Small intestine (tissue), 7 donors: Measurements from ENCODE around the gene KRTAP10-8. TPM values are rescaled to one million over a fixed set of nuclear protein-coding genes. Genes with fewer than 3 reads are reported as not detected.
"Not testable (repeated sequence)": the region's sequence is repeated elsewhere in the genome, so short reads cannot be mapped to it uniquely, and the experiment has no call there.

Source experiments
- DNase-seq, 2 donors: peaks; one replicate each; pipeline versions ENCODE4 v3.0.0 to v3.0.0-alpha.2; 2013
- FAIRE-seq: peaks from 2 replicates; lab custom pipeline; 2012; peaks lifted over from hg19 to GRCh38; lab: Jason Lieb, UNC
- H3K27ac ChIP-seq, 3 donors: one replicate each; pipeline ENCODE4 v1.5.1; 2013; ENCODE audit warnings: low read length in 2 of 3, mild to moderate bottlenecking in 2 of 3, control low read depth in 1 of 3, inconsistent platforms in 1 of 3, low read depth in 1 of 3, moderate library complexity in 1 of 3
- H3K27me3 ChIP-seq, 3 donors: one replicate each; pipeline ENCODE4 v1.6.1; 2013; ENCODE audit warnings: low read length in 3 of 3, inconsistent platforms in 1 of 3; ENCODE audit not compliant: control insufficient read depth in 3 of 3, insufficient read depth in 3 of 3
- H3K36me3 ChIP-seq, 3 donors: one replicate each; pipeline ENCODE4 v1.6.1; 2013; ENCODE audit warnings: low read length in 3 of 3, inconsistent platforms in 1 of 3, low read depth in 1 of 3, mild to moderate bottlenecking in 1 of 3, moderate library complexity in 1 of 3; ENCODE audit not compliant: control insufficient read depth in 3 of 3, insufficient read depth in 2 of 3
- H3K4me1 ChIP-seq, 3 donors: one replicate each; pipeline ENCODE4 v1.6.1; 2013; ENCODE audit warnings: low read length in 2 of 3, inconsistent platforms in 1 of 3, low read depth in 1 of 3, mild to moderate bottlenecking in 1 of 3, moderate library complexity in 1 of 3; ENCODE audit not compliant: control insufficient read depth in 3 of 3, insufficient read depth in 2 of 3
- H3K4me3 ChIP-seq, 3 donors: one replicate each; pipeline ENCODE4 v1.5.1; 2013; ENCODE audit warnings: low read length in 3 of 3, control low read depth in 1 of 3, inconsistent platforms in 1 of 3, low read depth in 1 of 3, mild to moderate bottlenecking in 1 of 3, moderate library complexity in 1 of 3
- H3K9me3 ChIP-seq, 2 donors: one replicate each; pipeline ENCODE4 v1.6.1; 2013; ENCODE audit warnings: low read depth in 1 of 2, low read length in 1 of 2; ENCODE audit not compliant: control insufficient read depth in 2 of 2, insufficient read depth in 1 of 2
- WGBS, 3 donors: extraction: QIAGEN DNeasy Blood & Tissue Kit; methylation state at CpG; one replicate each; pipeline ENCODE4 v1.1.7; 2013; 5-methylcytosine and 5-hydroxymethylcytosine counted together
- polyA plus RNA-seq, 4 donors: library from polyadenylated mRNA; stranded (reverse) in 3 of 4; unstranded in 1 of 4; fragments of 200-250 nt in 3 of 4; fragments of 120-200 nt in 1 of 4; gene quantifications; one replicate each; pipeline versions ENCODE4 v1.2.1 to v1.2.3, GENCODE V29; 2013
- donor health status: healthy with polysubstance abuse.
- donor health status: control.
- donor health status: control.
- donor health status: Bipolar disorder and iron deficiency.
- donor health status: healthy.

The KRTAP10-8 gene
- polyA plus RNA-seq, 4 donors, result not detected

- FAIRE-seq, result not testable (repeated sequence)
- 77 to 82% (median 78%) methylated on average over 13 to 19 of the region's 20 CpGs for WGBS, 3 donors
Observed at GRCh38 chr21:44627181-44627822, 15.4 kb downstream of the KRTAP10-8 start.

GRCh38 chr21:44627831-44628233 is 16.0 kb downstream of the KRTAP10-8 start:
- not testable (repeated sequence) for H3K27me3 ChIP-seq, H3K36me3 ChIP-seq, H3K27ac ChIP-seq, FAIRE-seq, DNase-seq, H3K4me1 ChIP-seq, H3K4me3 ChIP-seq
- H3K9me3 ChIP-seq, result peaks cover 0 to 15% of the 10 kb centered on the region in 2 donors
- 42 to 53% (median 45%) methylated on average over 10 to 15 of the region's 15 CpGs for WGBS, 3 donors

More at GRCh38 chr21:44627181-44627822, 15.4 kb downstream of the KRTAP10-8 start:
- H3K4me1 ChIP-seq, H3K4me3 ChIP-seq, H3K36me3 ChIP-seq, DNase-seq, H3K27me3 ChIP-seq, H3K27ac ChIP-seq: not testable (repeated sequence)
- H3K9me3 ChIP-seq, result peaks cover 0 to 17% of the 10 kb centered on the region in 2 donors

GRCh38 chr21:44628707-44629391 is 17.0 kb downstream of the KRTAP10-8 start:
- no peak for FAIRE-seq
- 72 to 89% (median 80%) methylated on average over 18 of the region's 18 CpGs for WGBS, 3 donors
- Histone ChIP-seq H3K27me3 (no peaks in the 10 kb centered on the region), H3K36me3 (no peaks in the 10 kb centered on the region), H3K27ac (no peak overlapping the region), H3K9me3 (peaks cover 0 to 12% of the 10 kb centered on the region in 2 donors), H3K4me3 (no peak overlapping the region), H3K4me1 (no peaks in the 10 kb centered on the region)
- no peak for DNase-seq

GRCh38 chr21:44630440-44630839 is 18.6 kb downstream of the KRTAP10-8 start:
- 56 to 90% (median 62%) methylated on average over 2 of the region's 2 CpGs for WGBS, 3 donors
- no peak overlapping the region for H3K27ac ChIP-seq
- H3K4me3 ChIP-seq, result no peak overlapping the region
- no peaks in the 10 kb centered on the region for H3K27me3 ChIP-seq
- H3K4me1 ChIP-seq, result no peaks in the 10 kb centered on the region
- H3K9me3 ChIP-seq, result peaks cover 0 to 12% of the 10 kb centered on the region in 2 donors
- DNase-seq, result peak in 1 of 2 donors; percentile 5
- no peak for FAIRE-seq
- no peaks in the 10 kb centered on the region for H3K36me3 ChIP-seq

GRCh38 chr21:44632067-44632466 is 20.2 kb downstream of the KRTAP10-8 start:
- no peaks in the 10 kb centered on the region for H3K36me3 ChIP-seq
- no peaks in the 10 kb centered on the region for H3K4me1 ChIP-seq
- no peak for FAIRE-seq
- no peak overlapping the region for H3K27ac ChIP-seq
- no peak overlapping the region for H3K4me3 ChIP-seq
- 76 to 91% (median 82%) methylated on average over 1 of the region's 1 CpG for WGBS, 3 donors
- no peak for DNase-seq
- no peaks in the 10 kb centered on the region for H3K27me3 ChIP-seq
- peaks cover 0 to 12% of the 10 kb centered on the region in 2 donors for H3K9me3 ChIP-seq

GRCh38 chr21:44636209-44637017 is 24.5 kb downstream of the KRTAP10-8 start:
- Histone ChIP-seq H3K4me3 (no peak overlapping the region), H3K36me3 (no peaks in the 10 kb centered on the region), H3K27ac (no peak overlapping the region), H3K9me3 (peaks cover 0 to 7% of the 10 kb centered on the region in 2 donors), H3K4me1 (no peaks in the 10 kb centered on the region), H3K27me3 (no peaks in the 10 kb centered on the region)
- DNase-seq, result no peak
- WGBS, 3 donors, result 74 to 82% (median 80%) methylated on average over 15 of the region's 15 CpGs
- FAIRE-seq, result no peak

- H3K36me3 ChIP-seq, result no peaks in the 10 kb centered on the region
- FAIRE-seq, result no peak
- no peak within 1 kb of the TSS for H3K27ac ChIP-seq
- no peak within 1 kb of the TSS for H3K4me3 ChIP-seq
- DNase-seq, result no peak
- H3K9me3 ChIP-seq, result peaks cover 0 to 5% of the 10 kb centered on the region in 2 donors
- no peaks in the 10 kb centered on the region for H3K27me3 ChIP-seq
- no peaks in the 10 kb centered on the region for H3K4me1 ChIP-seq
- WGBS, 3 donors, result 50 to 58% (median 54%) methylated on average over 11 to 21 of the region's 21 CpGs
Observed at GRCh38 chr21:44637018-44637850, 25.4 kb downstream of the KRTAP10-8 start, which contains the start of gene KRTAP10-10. KRTAP10-10 (plus strand) TSS chr21:44637356; CDS start chr21:44637418, 62 bp downstream.
